H1 (cell line): ENCODE results near the gene LIN54. TPM values are rescaled to one million over a fixed set of nuclear protein-coding genes. Genes with fewer than 3 reads are reported as not detected.
A peak's percentile ranks its signal among the peaks of the same experiment; 100 is the strongest.

Experiments
- CTCF ChIA-PET: fragments of 300-600 bp; sonication (Branson Sonifier 250); formaldehyde crosslinking; loops from one replicate; lab custom pipeline; 2021; ENCODE audit not compliant: partially characterized antibody; lab: Charles Lee
- POLR2A ChIA-PET: fragments of 300-600 bp; sonication (Branson Sonifier 250); formaldehyde crosslinking; loops from one replicate; lab custom pipeline; 2021; ENCODE audit warnings: inconsistent platforms; ENCODE audit not compliant: partially characterized antibody; lab: Charles Lee
- DNase-seq, 2 experiments: peaks; one replicate each; pipeline versions ENCODE4 v3.0.0 to v3.0.0-alpha.2; 2010 to 2022; ENCODE audit warnings: low spot score in 2 of 2, low read depth in 1 of 2, mixed read lengths in 1 of 2
- FAIRE-seq: peaks from 2 replicates; lab custom pipeline; 2011; peaks lifted over from hg19 to GRCh38; lab: Jason Lieb, UNC
- H2AFZ ChIP-seq: 2 replicates; pipeline ENCODE4 v1.8.1; 2012; ENCODE audit warnings: low read length, inconsistent platforms
- H2AK5ac ChIP-seq: 2 replicates; pipeline ENCODE4 v1.6.1; 2013; ENCODE audit warnings: low read depth, low read length
- H2BK120ac ChIP-seq: replicated peaks from 2 replicates; pipeline ENCODE3; 2013; ENCODE audit warnings: low read depth, low read length, inconsistent platforms
- H2BK12ac ChIP-seq: 2 replicates; pipeline ENCODE4 v1.6.1; 2013; ENCODE audit warnings: low read depth, low read length
- H2BK15ac ChIP-seq: 2 replicates; pipeline ENCODE4 v1.6.1; 2013; ENCODE audit warnings: low read length
- H2BK20ac ChIP-seq: 2 replicates; pipeline ENCODE4 v1.6.1; 2013; ENCODE audit warnings: low read length
- H2BK5ac ChIP-seq: 2 replicates; pipeline ENCODE4 v1.6.1; 2013; ENCODE audit warnings: low read depth, low read length
- H3K14ac ChIP-seq: 2 replicates; pipeline ENCODE4 v1.6.1; 2013; ENCODE audit warnings: inconsistent platforms; ENCODE audit not compliant: insufficient read length
- H3K18ac ChIP-seq: 2 replicates; pipeline ENCODE4 v1.6.1; 2013; ENCODE audit warnings: low read length; ENCODE audit errors: extremely low read depth
- H3K23ac ChIP-seq: 2 replicates; pipeline ENCODE4 v1.6.1; 2013; ENCODE audit warnings: inconsistent platforms; ENCODE audit not compliant: insufficient read length
- H3K23me2 ChIP-seq: 2 replicates; pipeline ENCODE4 v1.6.1; 2013; ENCODE audit warnings: low read depth, low read length
- H3K27ac ChIP-seq: 2 replicates; pipeline ENCODE4 v1.6.1; 2011; ENCODE audit warnings: low read depth, low read length, inconsistent platforms
- H3K27me3 ChIP-seq, 4 experiments: replicated peaks in 1 of 4; 1 replicate in 1 of 4; 2 replicates in 3 of 4; pipeline versions ENCODE4 v1.6.1 to v1.8.1; 2011 to 2013; ENCODE audit warnings: low read length in 3 of 4, mild to moderate bottlenecking in 3 of 4, inconsistent platforms in 2 of 4, mixed read lengths in 2 of 4, moderate library complexity in 1 of 4; ENCODE audit not compliant: control insufficient read depth in 3 of 4, insufficient read depth in 3 of 4; ENCODE audit errors: extremely low read depth in 1 of 4
- H3K36me3 ChIP-seq, 4 experiments: 2 replicates each; pipeline versions ENCODE4 v1.6.1 to v1.8.1; 2011 to 2013; ENCODE audit warnings: mild to moderate bottlenecking in 4 of 4, low read length in 3 of 4, moderate library complexity in 2 of 4, control low read depth in 1 of 4, inconsistent platforms in 1 of 4; ENCODE audit not compliant: insufficient read depth in 4 of 4, control insufficient read depth in 2 of 4
- H3K4ac ChIP-seq: replicated peaks from 2 replicates; pipeline ENCODE3; 2013; ENCODE audit warnings: low read length, low read depth, mixed read lengths, inconsistent platforms; ENCODE audit not compliant: insufficient read length
- H3K4me1 ChIP-seq, 4 experiments: replicated peaks in 1 of 4; 1 replicate in 1 of 4; 2 replicates in 3 of 4; pipeline versions ENCODE4 v1.6.1 to v1.8.1; 2011 to 2013; ENCODE audit warnings: low read length in 3 of 4, inconsistent platforms in 2 of 4, mixed read lengths in 1 of 4; ENCODE audit not compliant: insufficient read depth in 4 of 4, control insufficient read depth in 3 of 4
- H3K4me2 ChIP-seq, 2 experiments: 2 replicates each; pipeline versions ENCODE4 v1.6.1 to v1.8.1; 2011 to 2013; ENCODE audit warnings: low read depth in 2 of 2, low read length in 2 of 2, control low read depth in 1 of 2, inconsistent platforms in 1 of 2, mild to moderate bottlenecking in 1 of 2; ENCODE audit not compliant: insufficient read depth in 1 of 2
- H3K4me3 ChIP-seq, 4 experiments: fragments of 200-600, 300-600 bp in 1 of 4; sonication (generic), shearing (Covaris generic), sonication (Bioruptor Twin) in 1 of 4; 2 replicates each; pipeline versions ENCODE4 v1.5.1 to v1.8.1; 2011 to 2016; ENCODE audit warnings: low read length in 4 of 4, low read depth in 3 of 4, control low read depth in 2 of 4, inconsistent platforms in 2 of 4, mild to moderate bottlenecking in 2 of 4, mixed read lengths in 1 of 4, moderate library complexity in 1 of 4; ENCODE audit not compliant: insufficient read depth in 2 of 4; ENCODE audit errors: extremely low read depth in 1 of 4
- H3K56ac ChIP-seq: replicated peaks from 2 replicates; pipeline ENCODE3; 2013; ENCODE audit warnings: low read depth, mild to moderate bottlenecking, mixed read lengths, low read length, inconsistent platforms; ENCODE audit not compliant: insufficient read length
- H3K79me1 ChIP-seq: 2 replicates; pipeline ENCODE4 v1.6.1; 2013; ENCODE audit warnings: low read depth, low read length, control low read depth
- H3K79me2 ChIP-seq, 2 experiments: 2 replicates each; pipeline versions ENCODE4 v1.6.1 to v1.8.1; 2012 to 2013; ENCODE audit warnings: low read length in 2 of 2, mild to moderate bottlenecking in 2 of 2, inconsistent platforms in 1 of 2; ENCODE audit not compliant: insufficient read depth in 2 of 2, control insufficient read depth in 1 of 2
- H3K9ac ChIP-seq, 4 experiments: replicated peaks in 1 of 4; 1 replicate in 1 of 4; 2 replicates in 3 of 4; pipeline versions ENCODE4 v1.6.1 to v1.8.1; 2011 to 2013; ENCODE audit warnings: low read depth in 3 of 4, low read length in 3 of 4, control low read depth in 2 of 4, mild to moderate bottlenecking in 2 of 4, moderate library complexity in 2 of 4, inconsistent platforms in 1 of 4; ENCODE audit errors: extremely low read depth in 1 of 4
- H3K9me3 ChIP-seq, 2 experiments: 2 replicates each; pipeline versions ENCODE4 v1.6.1 to v1.8.1; 2012 to 2013; ENCODE audit warnings: mild to moderate bottlenecking in 2 of 2, moderate library complexity in 2 of 2, control low read depth in 1 of 2, inconsistent platforms in 1 of 2, low read depth in 1 of 2, low read length in 1 of 2, mixed read lengths in 1 of 2; ENCODE audit not compliant: insufficient read depth in 2 of 2
- H4K20me1 ChIP-seq, 2 experiments: replicated peaks in 1 of 2; 2 replicates each; pipeline versions ENCODE3 to v1.8.1; 2011 to 2013; ENCODE audit warnings: inconsistent platforms in 2 of 2, low read length in 2 of 2, mild to moderate bottlenecking in 1 of 2; ENCODE audit not compliant: insufficient read depth in 2 of 2, control insufficient read depth in 1 of 2
- H4K5ac ChIP-seq: 2 replicates; pipeline ENCODE4 v1.6.1; 2013; ENCODE audit warnings: low read length, low read depth, mixed read lengths, inconsistent platforms; ENCODE audit not compliant: insufficient read length
- H4K8ac ChIP-seq: 2 replicates; pipeline ENCODE4 v1.8.0; 2013; ENCODE audit warnings: mild to moderate bottlenecking, moderate library complexity, low read length, inconsistent platforms; ENCODE audit not compliant: insufficient read depth; ENCODE audit errors: extremely low read depth
- H4K91ac ChIP-seq: replicated peaks from 2 replicates; pipeline ENCODE3; 2013; ENCODE audit warnings: low read length, mixed read lengths, inconsistent platforms; ENCODE audit not compliant: insufficient read length
- BACH1 ChIP-seq: IDR thresholded peaks from 2 replicates; pipeline ENCODE4 v1.6.1; 2012; ENCODE audit warnings: low read length, improper control_type of control experiment
- BCL11A ChIP-seq, 2 experiments: IDR thresholded peaks; one replicate each; pipeline ENCODE4 v1.6.1; 2011; ENCODE audit warnings: low read depth in 2 of 2, low read length in 2 of 2, mild to moderate bottlenecking in 2 of 2
- CTBP2 ChIP-seq: IDR thresholded peaks from 2 replicates; pipeline ENCODE4 v1.7.0; 2011; ENCODE audit warnings: borderline replicate concordance, mild to moderate bottlenecking, moderate library complexity, mixed read lengths, low read length; ENCODE audit not compliant: insufficient read depth, insufficient read length
- EGR1 ChIP-seq: IDR thresholded peaks from 2 replicates; pipeline ENCODE4 v1.6.1; 2011; ENCODE audit warnings: low read depth, low read length, borderline replicate concordance
- GABPA ChIP-seq: IDR thresholded peaks from 2 replicates; pipeline ENCODE4 v1.6.1; 2011; ENCODE audit warnings: mild to moderate bottlenecking, low read length, moderate library complexity, borderline replicate concordance; ENCODE audit not compliant: insufficient read depth
- NRF1 ChIP-seq: IDR thresholded peaks from 2 replicates; pipeline ENCODE4 v1.6.1; 2011; ENCODE audit warnings: mild to moderate bottlenecking, low read depth, low read length, improper control_type of control experiment
- SP1 ChIP-seq: IDR thresholded peaks from 2 replicates; pipeline ENCODE4 v1.6.1; 2011; ENCODE audit warnings: low read depth, low read length
- WGBS, 2 experiments: shearing (Covaris generic) in 1 of 2; methylation state at CpG; one replicate each; pipeline versions ENCODE4 v1.1.6 to v1.1.7; 2013 to 2015; ENCODE audit warnings: low lambda C conversion rate in 2 of 2, mixed read lengths in 2 of 2, inconsistent platforms in 1 of 2, low coverage in 1 of 2, missing lambda C conversion rate in 1 of 2; ENCODE audit not compliant: insufficient replicate concordance in 2 of 2, insufficient coverage in 1 of 2, insufficient read length in 1 of 2; ENCODE audit errors: extremely low coverage in 1 of 2, missing lambda C conversion rate in 1 of 2; 5-methylcytosine and 5-hydroxymethylcytosine counted together
- polyA plus RNA-seq, 7 experiments: library from polyadenylated mRNA; depleted of rRNA in 3 of 7; stranded (reverse) in 5 of 7; unstranded in 2 of 7; fragments of >200 nt in 5 of 7; fragments of 200-250 nt in 2 of 7; gene quantifications; 1 replicate in 5 of 7; 2 replicates in 1 of 7; 4 replicates in 1 of 7; pipeline versions ENCODE4 v1.2.1 to v1.2.3, GENCODE V29; 2011 to 2013; ENCODE audit warnings: missing spikeins in 2 of 7, mixed read lengths in 2 of 7
- total RNA-seq: library from RNA; stranded (reverse); fragmentation: NEBNext Ultra II Directional; extraction: Animal tissue kit (Norgen Biotek cat#: 25700); gene quantifications from 2 replicates; pipeline ENCODE4 v1.2.1, GENCODE V29; 2021
- TF ChIP-seq, protein P1 (sequence below): IDR thresholded peaks from 2 replicates; pipeline ENCODE4 v1.6.1; 2011; ENCODE audit warnings: low read length, improper control_type of control experiment
- TF ChIP-seq, protein P2 (sequence below): IDR thresholded peaks from 2 replicates; pipeline ENCODE4 v1.6.1; 2011; ENCODE audit warnings: low read depth, mild to moderate bottlenecking, low read length; ENCODE audit not compliant: insufficient read depth

The LIN54 gene
- total and polyA plus RNA-seq, 2 of the 8 experiments (the other 6 are each of a cell fraction or from before 2014, with no cell fraction given): 5.7 to 11.1 TPM

DNA sequence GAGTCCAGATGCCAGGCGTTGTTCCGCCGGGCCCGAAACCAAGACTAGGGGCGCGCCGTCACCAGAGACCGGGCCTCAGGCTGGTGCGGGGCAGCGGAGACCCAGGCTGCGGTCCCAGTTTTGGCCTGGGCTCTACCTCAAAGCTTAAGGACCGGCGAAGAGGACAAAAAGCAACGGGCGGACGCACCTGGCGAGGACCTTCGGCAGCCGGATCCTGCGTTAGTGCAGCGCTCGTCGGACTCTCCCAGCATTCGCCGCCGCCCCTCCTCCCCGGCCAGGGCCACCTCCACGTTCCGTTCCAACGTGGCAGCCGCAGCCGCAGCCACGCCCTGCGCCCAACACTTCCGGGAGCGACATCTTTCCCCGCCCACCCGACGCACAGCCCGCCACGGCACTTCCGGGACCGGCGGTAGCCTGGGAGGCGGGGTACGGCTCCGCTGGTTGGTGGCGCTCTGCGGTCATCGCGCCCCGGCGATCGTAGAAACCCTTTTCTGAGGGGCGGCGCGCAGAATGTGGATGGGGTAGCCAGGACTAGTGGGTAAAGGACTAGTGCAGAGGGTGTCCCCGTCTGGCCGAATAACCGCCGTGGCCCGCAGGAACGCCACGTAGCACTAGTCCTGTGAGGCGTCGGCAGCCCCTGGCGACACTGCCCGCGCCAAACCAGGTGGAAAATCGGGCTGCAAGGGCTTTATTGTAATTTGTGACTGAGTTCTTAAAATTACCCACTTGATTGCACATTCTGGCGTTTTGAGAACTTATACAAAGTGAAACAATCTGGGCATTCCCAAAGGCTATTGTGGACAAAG, 119.5 kb downstream of the LIN54 start, which contains the start of gene SEC31A:
SEC31A (minus strand) TSS at position 253 of the 806 bp plus-strand sequence. CDS start 9,217 bp downstream, outside the sequence.
- peak within 1 kb of the TSS; percentile 93 to 100 (median 96) for H3K4me3 ChIP-seq
- H4K8ac ChIP-seq: peak within 1 kb of the TSS; percentile 93
- H3K79me2 ChIP-seq: peaks cover 5 to 59% of the 10 kb centered on the region in 2 experiments
- no peak within 1 kb of the TSS for H3K23ac ChIP-seq
- H3K4ac ChIP-seq: no peak within 1 kb of the TSS
- peak within 1 kb of the TSS; percentile 83 for H3K56ac ChIP-seq
- H3K36me3 ChIP-seq: peaks cover 11 to 32% (median 22%) of the 10 kb centered on the region in 4 experiments; a peak in 7 of 8 replicates
- H3K4me1 ChIP-seq: peaks cover 0 to 3% (median 1%) of the 10 kb centered on the region in 4 experiments; a peak in 2 of 7 replicates
- H3K18ac ChIP-seq: peak within 1 kb of the TSS; percentile 91
- H3K9ac ChIP-seq: peak within 1 kb of the TSS; percentile 83 to 94 (median 94)
- no peak within 1 kb of the TSS for H2BK12ac ChIP-seq
- H3K27me3 ChIP-seq: no peaks in the 10 kb centered on the region
- H4K5ac ChIP-seq: peak within 1 kb of the TSS; percentile 89
- peak within 1 kb of the TSS; percentile 77 to 78 for H3K4me2 ChIP-seq
- ChIA-PET POLR2A (interaction anchor here (0.5 to 9.1 kb wide), 4 partner anchors 10 to 564 kb away, joined by 3 to 86 read pairs (median 3); partner anchors contain the start of genes HELQ, MRPS18C and THAP9), CTCF (no interaction called here)
- peak within 1 kb of the TSS; percentile 82 for H3K14ac ChIP-seq
- no peak within 1 kb of the TSS for H2BK20ac ChIP-seq
- H3K27ac ChIP-seq: peak within 1 kb of the TSS; percentile 89
- H2BK120ac ChIP-seq: no peak within 1 kb of the TSS
- H3K23me2 ChIP-seq: peaks cover 2% of the 10 kb centered on the region
- H3K9me3 ChIP-seq: no peaks in the 10 kb centered on the region
- peak within 1 kb of the TSS; percentile 85 for H2BK5ac ChIP-seq
- no peaks in the 10 kb centered on the region for H3K79me1 ChIP-seq
- H4K20me1 ChIP-seq: peaks cover 3 to 5% of the 10 kb centered on the region in 2 experiments
- H2BK15ac ChIP-seq: no peak within 1 kb of the TSS
- peak; percentile 70 to 94 for DNase-seq
- peak within 1 kb of the TSS; percentile 84 for H4K91ac ChIP-seq
- no peak for FAIRE-seq
- 2% methylated on average over 67 of the region's 71 CpGs; no CpG with 5 or more reads in 1 of the 2 experiments for WGBS, 2 experiments
- no peak within 1 kb of the TSS; the same call in 1 of the 2 replicates for H2AK5ac ChIP-seq
- H2AFZ ChIP-seq: 0 out of 2 replicates have a peak within 1 kb of the TSS, but pooled peaks have one; percentile 2
- TF ChIP-seq, protein P1, sequence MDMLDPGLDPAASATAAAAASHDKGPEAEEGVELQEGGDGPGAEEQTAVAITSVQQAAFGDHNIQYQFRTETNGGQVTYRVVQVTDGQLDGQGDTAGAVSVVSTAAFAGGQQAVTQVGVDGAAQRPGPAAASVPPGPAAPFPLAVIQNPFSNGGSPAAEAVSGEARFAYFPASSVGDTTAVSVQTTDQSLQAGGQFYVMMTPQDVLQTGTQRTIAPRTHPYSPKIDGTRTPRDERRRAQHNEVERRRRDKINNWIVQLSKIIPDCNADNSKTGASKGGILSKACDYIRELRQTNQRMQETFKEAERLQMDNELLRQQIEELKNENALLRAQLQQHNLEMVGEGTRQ: no peak
- TF ChIP-seq BCL11A (IDR thresholded peaks at IDR 0.05; ENCODE audit: low read depth in 2 of 2, low read length in 2 of 2): no peak
- TF ChIP-seq, protein P2, sequence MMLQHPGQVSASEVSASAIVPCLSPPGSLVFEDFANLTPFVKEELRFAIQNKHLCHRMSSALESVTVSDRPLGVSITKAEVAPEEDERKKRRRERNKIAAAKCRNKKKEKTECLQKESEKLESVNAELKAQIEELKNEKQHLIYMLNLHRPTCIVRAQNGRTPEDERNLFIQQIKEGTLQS: peak; percentile 67
- TF ChIP-seq NRF1: no peak
- TF ChIP-seq CTBP2: no peak
- peak; percentile 85; the same call in 1 of the 2 replicates for TF ChIP-seq SP1
- peak; percentile 71 for TF ChIP-seq EGR1
- TF ChIP-seq GABPA: peak; percentile 96
- no peak for TF ChIP-seq BACH1
